Brain pericyte (primary cell): Measurements from ENCODE around the gene FOXJ2.
A peak's percentile ranks its signal among the peaks of the same experiment; 100 is the strongest.
"Not testable (repeated sequence)": the region's sequence is repeated elsewhere in the genome, so short reads cannot be mapped to it uniquely, and the experiment has no call there.

Experiments used
- DNase-seq: peaks from one replicate; pipeline ENCODE4 v3.0.0-alpha.2; 2012; ENCODE audit warnings: low read depth, low spot score

FOXJ2 gene

DNA sequence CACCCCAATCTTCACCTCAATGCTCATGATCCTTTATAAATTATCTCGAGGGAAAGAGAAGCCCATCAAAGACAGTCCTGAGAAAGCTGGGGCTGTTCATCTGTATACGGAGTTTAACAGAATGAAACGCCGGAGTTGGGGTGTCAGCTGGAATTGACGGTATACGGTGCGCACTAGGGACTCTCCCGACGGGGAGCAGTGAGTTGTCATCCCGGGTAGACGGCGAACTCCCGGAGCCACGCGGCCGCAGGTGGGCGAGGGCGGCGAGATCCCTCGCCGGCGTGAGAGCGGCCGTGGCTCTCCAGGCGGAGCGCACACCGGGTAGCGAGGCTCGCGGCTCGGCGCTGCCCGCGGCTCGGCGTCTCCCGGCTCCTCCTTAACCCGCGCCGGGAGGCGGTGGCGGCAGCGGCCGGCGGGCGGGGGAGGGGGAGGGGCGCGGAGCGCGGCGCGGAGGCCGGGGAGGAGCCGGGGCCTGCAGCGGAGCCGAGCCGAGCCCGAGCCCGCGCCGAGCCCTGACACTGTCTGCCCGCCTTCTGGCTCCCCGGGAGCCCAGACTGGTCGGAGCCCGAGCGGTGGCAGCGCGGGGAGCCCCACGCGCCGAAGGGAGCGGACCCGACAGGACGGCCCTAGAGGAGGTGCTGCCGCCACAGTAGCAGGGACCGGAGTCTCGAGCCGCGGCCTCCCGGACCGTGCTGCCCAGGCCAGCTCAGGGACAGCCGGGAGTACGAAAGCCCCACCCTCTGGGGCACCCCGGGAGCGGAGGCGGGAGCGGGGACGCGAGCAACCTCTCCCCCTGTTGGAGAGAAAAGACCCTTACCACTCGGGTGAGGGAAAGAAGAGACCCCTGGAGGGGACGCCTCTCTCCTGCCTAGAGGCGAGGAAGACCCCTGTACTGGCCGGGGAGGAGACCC, at the start of gene FOXJ2:
FOXJ2 (plus strand) TSS at position 475 of the 911 bp plus-strand sequence. CDS start 7,117 bp downstream, outside the sequence.
- no peak for DNase-seq

DNA sequence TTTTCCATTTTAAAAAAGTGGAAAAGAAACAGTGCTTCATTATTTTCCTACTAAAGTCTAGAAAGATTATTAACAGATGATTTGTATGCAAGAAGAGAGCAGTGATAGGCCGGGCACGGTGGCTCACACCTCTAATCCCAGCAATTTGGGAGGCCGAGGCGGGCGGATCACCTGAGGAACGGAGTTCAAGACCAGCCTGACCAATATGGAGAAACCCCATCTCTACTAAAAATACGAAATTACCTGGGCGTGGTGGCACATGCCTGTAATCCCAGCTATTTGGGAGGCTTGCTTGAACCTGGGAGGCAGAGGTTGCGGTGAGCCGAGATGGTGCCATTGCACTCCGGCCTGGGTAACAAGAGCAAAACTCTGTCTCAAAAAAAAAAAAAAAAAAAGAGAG, 49.5 kb upstream of the FOXJ2 start:
- DNase-seq = not testable (repeated sequence)

DNA sequence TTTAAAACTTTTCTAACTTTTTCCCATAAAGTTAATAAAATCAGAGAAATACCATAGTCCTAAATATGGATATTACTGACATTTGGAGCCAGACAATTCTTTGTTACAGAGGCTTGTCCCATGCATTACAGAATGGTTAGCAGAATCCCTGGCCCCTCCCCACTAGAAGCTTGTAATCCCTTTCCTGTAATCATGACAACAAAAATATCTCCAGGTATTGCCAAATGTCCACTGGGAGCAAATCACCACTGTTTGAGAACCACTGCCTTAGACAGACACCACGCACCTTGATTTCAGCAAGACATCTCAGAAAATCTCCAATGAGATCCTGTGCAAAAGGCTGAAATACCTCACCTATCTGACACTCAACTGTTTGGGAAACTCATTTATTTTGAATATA, 49.1 kb upstream of the FOXJ2 start:
- not testable (repeated sequence) for DNase-seq

DNA sequence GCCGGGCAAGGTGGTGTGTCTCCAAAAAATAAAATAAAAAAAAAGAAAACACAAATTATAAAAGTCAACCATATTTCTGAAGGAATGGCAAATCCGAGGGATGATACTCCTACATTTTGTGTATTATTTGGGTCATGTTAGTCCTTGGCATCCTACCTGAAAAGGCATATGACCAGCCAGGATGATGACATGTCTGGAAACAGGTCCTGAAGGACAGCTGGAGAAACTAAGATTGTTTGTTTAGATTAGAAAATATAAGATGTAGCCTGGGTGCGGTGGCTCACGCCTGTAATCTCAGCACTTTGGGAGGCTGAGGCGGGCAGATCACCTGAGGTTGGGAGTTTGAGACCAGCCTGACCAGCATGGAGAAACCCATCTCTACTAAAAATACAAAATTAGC, 47.6 kb upstream of the FOXJ2 start:
- DNase-seq = no peak

DNA sequence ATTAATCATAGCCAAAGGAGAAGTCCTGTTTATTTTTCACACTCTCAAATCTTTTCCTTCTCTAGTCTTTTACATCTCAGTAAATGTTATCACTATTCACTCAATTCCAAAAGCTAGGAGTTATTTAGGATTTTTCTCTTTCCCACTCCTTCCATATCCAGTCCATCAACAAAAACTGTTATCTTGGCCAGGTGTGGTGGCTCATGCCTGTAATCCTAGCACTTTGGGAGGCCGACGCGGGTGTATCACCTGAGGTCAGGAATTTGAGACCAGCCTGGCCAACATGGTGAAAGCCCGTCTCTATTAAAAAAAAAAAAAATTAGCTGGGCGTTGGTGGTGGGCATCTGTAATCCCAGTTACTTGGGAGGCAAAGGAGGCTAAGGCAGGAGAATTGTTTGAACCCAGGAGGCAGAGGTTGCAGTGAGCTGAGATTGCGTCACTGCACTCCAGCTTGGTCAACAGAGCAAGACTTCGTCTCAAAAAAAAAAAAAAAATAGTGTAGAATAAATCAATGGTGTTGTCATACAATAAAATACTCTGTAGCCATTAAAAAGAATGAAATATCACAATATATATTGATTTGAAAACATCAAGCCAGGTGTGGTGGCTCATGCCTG, 46.6 kb upstream of the FOXJ2 start:
- DNase-seq = no peak

DNA sequence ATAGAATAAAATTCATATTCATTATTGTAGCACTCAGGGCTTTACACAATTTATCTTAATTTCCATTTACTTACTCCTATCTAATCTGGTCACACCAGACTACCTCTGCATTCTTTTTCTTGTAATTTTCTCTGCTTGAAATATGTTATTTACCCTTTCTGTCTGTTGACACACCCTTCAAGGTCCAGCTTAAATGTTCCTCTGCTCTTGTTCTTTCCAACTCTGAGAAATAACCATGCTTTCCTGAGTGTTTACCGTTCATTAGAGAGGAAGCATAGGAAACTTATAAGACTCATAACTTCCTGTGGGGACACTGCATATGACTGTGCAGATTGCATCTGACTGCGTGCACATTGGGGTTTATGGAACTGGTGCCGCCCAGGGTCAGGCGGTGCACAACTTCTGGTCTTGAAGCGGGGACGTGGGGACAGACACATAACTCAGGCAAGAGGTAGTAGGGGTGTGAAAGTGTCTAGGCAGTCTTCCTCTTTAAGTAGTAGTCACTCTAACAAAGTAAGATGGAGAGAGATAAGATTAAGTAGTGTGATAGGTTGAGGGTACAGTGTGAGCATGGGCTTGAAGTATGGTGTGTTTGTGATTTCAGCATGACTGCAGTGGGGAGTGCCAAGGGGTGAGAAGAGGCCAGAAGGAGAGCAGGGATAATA, 42.6 kb upstream of the FOXJ2 start:
- no peak for DNase-seq

DNA sequence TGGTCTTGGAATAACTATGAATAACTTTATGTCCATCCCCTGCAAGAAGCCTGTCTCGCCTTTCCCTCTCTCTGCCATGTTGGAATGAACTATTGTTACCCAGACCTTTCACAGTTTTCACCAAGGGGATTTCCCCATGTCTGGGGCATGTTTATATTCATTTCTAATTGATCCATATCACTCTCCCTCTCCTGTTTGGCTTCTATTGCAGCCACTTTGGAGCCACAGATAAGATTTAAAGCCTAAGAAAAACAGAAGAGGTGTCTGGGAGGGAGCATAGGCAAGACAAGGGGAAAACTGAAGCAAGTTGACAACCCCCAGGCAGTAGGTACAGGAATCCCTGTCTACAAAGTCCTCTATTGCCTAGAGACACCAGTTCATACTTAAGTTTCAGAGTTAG, 41.0 kb upstream of the FOXJ2 start:
- DNase-seq = no peak

DNA sequence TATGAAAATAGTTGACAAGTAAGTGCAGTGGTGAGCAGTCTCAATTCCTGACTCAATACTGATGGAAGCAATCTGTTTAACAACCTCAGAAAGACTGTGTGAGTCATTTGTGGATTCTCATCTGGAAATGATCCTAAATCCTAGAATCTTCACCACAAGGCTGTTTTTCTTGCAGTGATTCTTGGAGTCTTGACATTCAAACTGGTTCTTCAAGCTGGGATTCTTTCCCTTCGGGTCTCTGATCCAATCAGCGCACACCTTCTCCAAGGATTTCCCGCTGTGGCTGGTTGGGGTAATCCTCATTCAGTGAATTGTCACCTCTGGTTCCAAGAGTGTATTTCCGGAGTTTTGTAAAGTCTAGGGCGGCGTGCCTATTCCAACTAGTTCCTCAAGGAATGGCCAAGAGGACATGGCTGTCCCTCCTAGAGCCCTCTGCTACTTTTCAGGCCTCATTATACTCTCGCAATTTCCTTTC, 37.7 kb upstream of the FOXJ2 start:
- DNase-seq = peak; percentile 59

DNA sequence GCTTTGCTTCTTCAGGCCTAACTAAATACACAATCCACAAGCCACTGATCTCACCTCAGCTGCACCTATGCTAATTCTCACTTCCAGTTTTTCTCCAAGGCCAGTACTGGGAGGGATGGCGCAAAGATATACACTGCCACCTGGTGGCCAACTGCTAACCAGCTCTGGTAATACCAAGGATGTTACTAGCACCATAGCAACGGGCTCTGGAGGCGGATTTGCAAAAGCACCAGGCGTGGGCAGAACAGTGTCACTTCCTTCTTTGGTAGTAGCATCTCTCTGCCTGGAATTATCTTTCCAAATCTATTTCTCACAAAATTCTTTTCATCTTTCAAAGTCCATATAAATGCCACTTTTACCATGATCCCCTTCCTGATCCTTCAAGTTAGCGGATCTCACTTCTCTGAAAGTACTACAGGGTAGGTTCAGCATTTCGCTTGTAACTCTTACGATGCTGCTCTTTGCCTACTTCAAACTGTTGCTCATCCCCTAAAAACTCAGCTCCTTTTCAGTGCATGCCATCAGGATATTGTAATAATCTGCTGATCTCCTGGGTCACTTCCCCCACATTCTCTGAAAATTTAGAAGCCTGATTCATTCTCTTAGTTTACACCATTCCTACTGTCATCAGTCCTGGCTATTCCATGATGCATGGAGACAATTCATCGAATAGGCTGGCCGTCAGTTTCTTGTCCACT, 37.1 kb upstream of the FOXJ2 start:
- peak; percentile 77 for DNase-seq

DNA sequence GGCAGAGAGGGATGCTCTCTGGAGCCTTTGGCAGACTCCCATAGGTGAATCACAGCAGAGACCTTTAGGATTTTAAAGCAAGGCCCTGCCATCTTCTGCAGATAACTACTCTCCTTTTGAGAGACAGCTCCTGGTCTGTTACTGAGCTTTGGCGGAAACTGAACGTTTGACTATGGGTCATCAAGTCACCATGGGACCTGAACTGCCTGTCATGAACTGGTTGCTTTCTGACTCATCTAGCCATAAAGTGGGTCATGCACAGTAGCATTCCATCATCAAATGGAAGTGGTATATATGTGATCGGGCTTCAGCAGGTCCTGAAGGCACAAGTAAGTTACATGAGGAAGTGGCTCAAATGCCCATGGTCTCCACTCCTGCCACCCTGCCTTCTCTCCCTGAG, 31.7 kb upstream of the FOXJ2 start:
- not testable (repeated sequence) for DNase-seq

DNA sequence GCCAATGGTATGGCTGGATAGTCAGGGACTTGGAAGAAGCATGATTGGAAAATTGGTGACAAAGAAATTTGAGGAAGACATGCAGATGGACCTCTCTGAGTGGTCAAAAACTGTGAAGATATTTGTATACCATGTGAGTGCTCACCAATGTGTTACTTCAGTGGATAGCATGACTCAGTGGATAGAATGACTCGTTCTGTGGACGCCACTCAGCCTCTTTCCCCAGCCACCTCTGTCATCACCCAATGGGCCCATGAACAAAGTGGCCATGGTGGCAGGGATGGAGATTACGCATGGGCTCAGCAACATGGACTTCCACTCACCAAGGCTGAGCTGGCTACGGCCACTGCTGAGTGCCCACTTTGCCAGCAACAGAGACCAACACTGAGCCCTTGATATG, 31.0 kb upstream of the FOXJ2 start:
- DNase-seq = not testable (repeated sequence)

DNA sequence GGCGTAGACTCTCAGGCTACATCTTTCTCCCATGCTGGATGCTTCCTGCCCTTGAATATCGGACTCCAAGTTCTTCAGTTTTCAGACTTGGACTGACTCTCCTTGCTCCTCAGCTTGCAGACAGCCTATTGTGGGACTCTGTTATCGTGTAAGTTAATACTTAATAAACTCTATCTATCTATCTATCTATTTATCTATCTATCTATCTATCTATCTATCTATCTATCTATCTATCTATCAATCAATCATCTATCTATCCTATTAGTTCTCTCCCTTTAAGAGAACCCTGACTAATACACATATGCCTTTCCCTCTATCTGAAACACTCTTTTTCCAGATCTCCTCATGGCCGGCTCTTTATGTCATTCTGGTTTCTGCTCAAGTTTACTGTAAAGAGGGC, 27.6 kb upstream of the FOXJ2 start:
- DNase-seq = not testable (repeated sequence)

DNA sequence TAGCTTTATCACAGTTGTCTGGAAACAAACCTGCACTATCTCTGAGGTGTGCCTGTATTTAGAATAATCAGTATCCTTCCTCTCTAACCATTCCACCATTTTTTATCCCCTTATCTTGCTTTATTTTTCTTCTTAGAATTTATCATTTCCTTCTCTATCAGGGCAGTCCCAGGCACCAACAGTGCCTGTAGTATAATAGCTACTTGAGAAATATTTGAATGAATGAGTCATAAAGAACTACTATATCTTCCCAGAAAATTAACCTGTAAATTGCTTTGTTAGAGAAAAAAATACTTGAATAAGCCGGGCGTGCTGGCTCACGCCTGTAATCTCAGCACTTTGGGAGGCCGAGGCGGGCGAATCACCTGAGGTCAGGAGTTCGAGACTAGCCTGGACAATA, 21.2 kb upstream of the FOXJ2 start:
- no peak for DNase-seq

DNA sequence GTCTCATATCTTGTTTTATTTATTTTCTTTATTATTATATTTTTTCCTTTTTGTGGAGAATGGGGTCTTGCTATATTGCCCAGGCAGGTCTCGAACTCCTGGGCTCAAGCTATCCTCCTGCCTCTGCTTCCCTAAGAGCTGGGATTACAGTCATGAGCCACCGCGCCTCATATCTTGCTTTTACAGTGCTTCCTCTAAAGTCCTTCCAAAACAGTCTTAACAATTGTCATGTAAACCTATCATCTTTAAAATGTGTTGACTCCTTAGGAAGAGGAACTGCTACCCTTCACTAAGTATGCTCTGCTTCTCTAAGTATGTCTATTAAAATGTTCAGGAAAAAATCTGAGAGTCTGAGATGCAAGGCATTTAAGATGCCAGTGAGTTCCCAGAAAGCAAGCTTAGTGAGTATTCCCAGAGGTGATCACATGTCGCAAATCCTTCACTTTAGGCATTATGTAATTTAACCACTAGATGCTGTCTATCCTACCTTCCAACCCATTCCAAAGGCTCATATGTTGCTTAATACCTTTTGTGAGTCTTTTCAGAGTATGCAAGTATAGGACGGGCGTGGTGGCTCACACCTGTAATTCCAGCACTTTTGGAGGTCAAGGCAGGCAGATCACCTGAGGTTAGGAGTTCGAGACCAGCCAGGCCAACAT, 19.7 kb upstream of the FOXJ2 start:
- no peak for DNase-seq

DNA sequence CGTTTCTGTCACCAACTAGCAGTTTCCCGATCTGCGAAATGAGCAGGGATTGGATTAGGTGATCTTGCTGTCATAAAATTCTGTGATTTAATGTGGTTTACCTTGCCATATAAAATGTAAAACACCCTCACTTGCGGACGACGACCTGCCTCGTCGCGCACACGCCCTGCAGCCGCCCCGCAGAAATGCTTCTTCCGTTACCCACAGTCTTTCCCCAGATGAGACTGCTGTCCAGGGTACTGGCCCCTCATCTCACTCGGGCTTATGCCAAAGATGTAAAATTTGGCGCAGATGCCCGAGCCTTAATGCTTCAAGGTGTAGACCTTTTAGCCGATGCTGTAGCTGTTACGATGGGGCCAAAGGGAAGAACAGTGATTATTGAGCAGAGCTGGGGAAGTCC, 17.7 kb upstream of the FOXJ2 start:
- no peak for DNase-seq

DNA sequence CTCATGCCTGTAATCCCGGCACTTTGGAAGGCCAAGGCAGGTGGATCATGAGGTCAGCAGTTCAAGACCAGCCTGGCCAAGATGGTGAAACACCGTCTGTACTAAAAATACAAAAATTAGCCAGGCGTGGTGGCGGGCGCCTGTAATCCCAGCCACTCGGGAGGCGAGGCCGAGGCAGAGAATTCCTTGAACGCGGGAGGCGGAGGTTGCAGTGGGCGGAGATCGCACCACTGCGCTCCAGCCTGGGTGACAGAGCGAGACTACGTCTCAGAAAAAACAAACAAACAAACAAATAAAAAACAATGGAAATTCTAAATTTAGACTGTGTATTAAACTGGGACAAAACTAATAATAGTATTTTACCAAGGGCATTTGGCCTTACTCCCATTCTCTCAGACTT, 14.3 kb upstream of the FOXJ2 start:
- DNase-seq = not testable (repeated sequence)

DNA sequence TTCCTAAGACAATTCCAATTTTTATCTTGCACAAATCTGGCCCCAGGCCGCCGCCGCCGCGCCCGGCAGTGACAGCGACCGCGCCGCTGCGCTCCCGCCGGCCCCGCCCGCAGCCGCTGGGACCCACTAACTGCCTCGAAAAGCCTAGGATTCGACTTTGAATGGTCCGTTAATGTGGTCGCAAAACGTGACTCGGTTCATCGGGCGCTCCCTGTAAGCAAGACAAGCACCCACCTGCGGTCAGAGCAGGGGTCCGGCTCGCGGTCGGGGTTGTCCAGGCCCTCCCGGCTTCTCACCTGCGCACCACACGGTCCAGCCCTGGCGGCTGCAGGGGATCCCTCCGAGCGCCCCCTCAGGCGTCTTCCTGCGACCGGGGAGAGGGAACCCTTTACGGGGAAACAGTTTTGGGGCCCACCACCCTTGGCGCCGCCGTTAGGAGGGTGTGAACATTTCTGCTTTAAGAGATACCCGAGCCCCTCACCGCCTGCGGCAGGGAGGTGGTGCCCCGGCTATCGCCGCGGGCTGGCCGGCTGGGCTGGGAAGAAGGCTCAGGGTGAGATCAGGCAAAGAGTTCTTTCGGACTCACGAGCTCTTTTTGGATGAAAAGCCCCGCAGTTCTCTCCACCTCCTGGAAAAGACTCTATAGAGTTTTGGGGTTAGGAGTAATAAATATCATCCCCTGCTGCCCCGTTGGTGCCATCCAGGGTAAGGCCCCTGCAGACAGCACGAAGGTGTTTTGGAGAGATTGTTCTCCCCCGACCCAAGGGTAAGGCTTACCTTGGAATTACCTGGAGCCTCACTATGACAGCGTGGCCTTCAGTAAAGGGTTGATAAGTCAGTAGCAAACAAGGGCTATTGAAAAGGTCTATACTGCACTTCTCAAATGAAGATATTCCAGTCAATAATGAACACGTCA, 13.6 kb upstream of the FOXJ2 start:
- DNase-seq = no peak

DNA sequence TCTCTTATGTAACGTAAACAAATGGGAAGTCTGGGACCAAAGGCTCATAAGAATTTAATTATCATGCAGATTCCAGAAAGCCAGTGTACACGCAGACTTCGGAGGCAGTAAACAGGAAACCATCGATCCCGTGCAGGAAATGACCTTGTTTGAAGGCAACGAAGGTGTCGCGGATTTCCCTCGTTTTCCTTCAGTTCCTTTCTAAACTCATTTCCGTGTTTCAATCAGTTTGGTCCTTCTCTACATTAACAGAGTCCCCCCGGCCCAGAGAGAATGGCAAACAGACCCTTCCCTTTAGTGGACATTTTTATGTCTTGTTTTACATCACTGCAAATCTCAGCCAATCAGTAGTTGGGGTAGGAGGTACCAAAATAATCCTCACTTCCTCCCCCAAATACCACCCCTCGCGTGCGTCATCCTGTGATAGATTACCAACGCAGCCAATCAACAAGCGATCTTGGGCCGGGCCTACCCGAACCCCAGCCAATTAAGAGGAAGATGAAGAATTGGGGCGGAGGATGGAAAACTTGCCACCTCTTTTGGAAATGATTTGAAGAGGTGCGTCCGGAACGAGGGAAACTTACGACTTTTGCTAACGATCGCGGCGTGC, 6.1 kb upstream of the FOXJ2 start:
- DNase-seq = peak; percentile 97

DNA sequence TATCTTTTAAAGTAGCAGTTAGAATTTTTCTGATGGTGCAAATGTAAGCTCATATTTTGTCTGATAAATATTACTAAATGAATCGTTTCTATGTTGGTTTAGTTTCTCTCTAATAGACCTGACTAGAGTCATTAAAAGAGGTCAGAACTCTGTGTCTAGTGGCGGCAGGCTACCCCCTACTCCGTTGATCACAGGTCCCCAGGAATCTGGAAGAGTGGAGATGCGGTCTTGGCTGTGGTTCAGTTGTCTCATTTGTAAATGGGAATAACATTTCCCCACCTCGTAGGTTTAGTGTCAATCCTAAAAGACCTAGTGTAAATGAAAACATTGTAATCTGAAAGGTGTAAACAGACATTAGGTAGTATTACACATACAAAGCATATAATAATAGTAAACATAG, 4.7 kb upstream of the FOXJ2 start:
- no peak for DNase-seq

DNA sequence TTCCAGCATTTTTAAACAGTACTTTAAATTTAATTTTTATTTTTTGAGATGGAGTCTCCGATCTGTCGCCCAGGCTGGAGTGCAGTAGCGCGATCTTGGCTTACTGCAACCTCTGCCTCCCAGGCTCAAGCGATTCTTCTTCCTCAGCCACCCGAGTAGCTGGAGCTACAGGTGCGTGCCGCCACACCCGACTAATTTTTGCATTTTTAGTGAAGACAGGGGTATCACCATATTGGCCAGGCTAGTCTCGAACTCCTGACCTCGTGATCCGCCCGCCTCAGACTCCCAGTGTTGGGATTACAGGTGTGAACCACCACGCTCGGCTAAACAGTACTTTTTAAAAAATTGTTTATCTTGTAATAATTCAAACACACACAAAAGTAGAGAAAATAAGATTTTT, 4.2 kb upstream of the FOXJ2 start:
- no peak for DNase-seq
